KMS-11 (cell line): ENCODE measurements around the gene CDA.

Experiments used
- H2AFZ ChIP-seq: fragments of 200-600 bp; sonication (generic); 2 replicates; pipeline ENCODE4 v1.6.1; 2016; ENCODE audit warnings: antibody characterized with exemption, mixed run types, low read depth
- H3K27ac ChIP-seq: fragments of 200-600 bp; sonication (generic); 2 replicates; pipeline ENCODE4 v1.6.1; 2016; ENCODE audit warnings: mild to moderate bottlenecking, mixed run types
- H3K27me3 ChIP-seq: fragments of 200-600 bp; sonication (generic); 2 replicates; pipeline ENCODE4 v1.6.1; 2017; ENCODE audit warnings: mild to moderate bottlenecking, low read depth, mixed run types, moderate library complexity; ENCODE audit not compliant: insufficient read depth
- H3K36me3 ChIP-seq: fragments of 200-600 bp; sonication (generic); 2 replicates; pipeline ENCODE4 v1.6.1; 2017; ENCODE audit warnings: mild to moderate bottlenecking, mixed run types; ENCODE audit not compliant: insufficient read depth
- H3K4me1 ChIP-seq: fragments of 200-600 bp; sonication (generic); 2 replicates; pipeline ENCODE4 v1.6.1; 2016; ENCODE audit warnings: mild to moderate bottlenecking, low read depth, mixed run types; ENCODE audit not compliant: poor library complexity, severe bottlenecking
- H3K4me2 ChIP-seq: fragments of 200-600 bp; sonication (generic); 2 replicates; pipeline ENCODE4 v1.7.0; 2016; ENCODE audit warnings: mild to moderate bottlenecking, mixed run types
- H3K4me3 ChIP-seq: fragments of 200-600 bp; sonication (generic); IDR thresholded peaks from 2 replicates; pipeline ENCODE4 v1.6.1; 2017; ENCODE audit warnings: low read depth, low read length, mixed read lengths; ENCODE audit not compliant: insufficient read depth
- H3K79me2 ChIP-seq: fragments of 200-600 bp; sonication (generic); 2 replicates; pipeline ENCODE4 v1.6.1; 2016; ENCODE audit warnings: low read depth, mixed run types; ENCODE audit not compliant: insufficient read depth
- H3K9ac ChIP-seq: fragments of 200-600 bp; sonication (generic); 2 replicates; pipeline ENCODE4 v1.6.1; 2016; ENCODE audit warnings: mild to moderate bottlenecking, mixed run types
- H4K20me1 ChIP-seq: fragments of 200-600 bp; sonication (generic); 2 replicates; pipeline ENCODE4 v1.6.1; 2016; ENCODE audit warnings: mild to moderate bottlenecking, mixed run types; ENCODE audit not compliant: insufficient read depth
- CTCF ChIP-seq: fragments of 200-600 bp; sonication (generic); conservative IDR thresholded peaks from 2 replicates; pipeline ENCODE4 v1.6.1; 2017; ENCODE audit warnings: low read depth, mild to moderate bottlenecking, antibody characterized with exemption, low read length, moderate library complexity, mixed read lengths

Gene CDA

GRCh38 chr1:20578062-20578461 is 10.8 kb upstream of the CDA start:
- no peaks in the 10 kb centered on the region for H3K36me3 ChIP-seq
- H3K27me3 ChIP-seq: peaks cover 30% of the 10 kb centered on the region; the same call in 1 of the 2 replicates
- no peak overlapping the region for H3K4me2 ChIP-seq
- H2AFZ ChIP-seq: no peak overlapping the region
- H3K9ac ChIP-seq: no peak overlapping the region
- H4K20me1 ChIP-seq: no peaks in the 10 kb centered on the region
- no peak for TF ChIP-seq CTCF
- no peak overlapping the region for H3K4me3 ChIP-seq
- no peaks in the 10 kb centered on the region for H3K79me2 ChIP-seq
- no peaks in the 10 kb centered on the region for H3K4me1 ChIP-seq
- H3K27ac ChIP-seq: no peak overlapping the region

- no peak overlapping the region for H2AFZ ChIP-seq
Measured at GRCh38 chr1:20578721-20579395, 10.0 kb upstream of the CDA start.

GRCh38 chr1:20584890-20585289 is 4.0 kb upstream of the CDA start:
- H2AFZ ChIP-seq: no peak overlapping the region
- H3K79me2 ChIP-seq: no peaks in the 10 kb centered on the region
- no peaks in the 10 kb centered on the region for H3K36me3 ChIP-seq
- no peaks in the 10 kb centered on the region for H3K4me1 ChIP-seq
- no peak overlapping the region for H3K4me3 ChIP-seq
- no peak overlapping the region for H3K9ac ChIP-seq
- no peak for TF ChIP-seq CTCF
- no peaks in the 10 kb centered on the region for H4K20me1 ChIP-seq
- H3K27me3 ChIP-seq: peaks cover 28% of the 10 kb centered on the region; the same call in 1 of the 2 replicates
- no peak overlapping the region for H3K4me2 ChIP-seq
- H3K27ac ChIP-seq: no peak overlapping the region

More at GRCh38 chr1:20578721-20579395, 10.0 kb upstream of the CDA start:
- H3K27me3 ChIP-seq: peaks cover 30% of the 10 kb centered on the region; the same call in 1 of the 2 replicates
- no peaks in the 10 kb centered on the region for H3K79me2 ChIP-seq
- no peak overlapping the region for H3K27ac ChIP-seq
- no peaks in the 10 kb centered on the region for H4K20me1 ChIP-seq
- TF ChIP-seq CTCF: no peak
- H3K4me3 ChIP-seq: no peak overlapping the region
- no peaks in the 10 kb centered on the region for H3K36me3 ChIP-seq
- H3K4me2 ChIP-seq: no peak overlapping the region
- H3K9ac ChIP-seq: no peak overlapping the region
- no peaks in the 10 kb centered on the region for H3K4me1 ChIP-seq

- H3K27ac ChIP-seq: no peak overlapping the region
- H3K9ac ChIP-seq: no peak overlapping the region
- no peaks in the 10 kb centered on the region for H3K4me1 ChIP-seq
- peaks cover 42% of the 10 kb centered on the region; the same call in 1 of the 2 replicates for H3K27me3 ChIP-seq
- no peak overlapping the region for H2AFZ ChIP-seq
- no peaks in the 10 kb centered on the region for H3K79me2 ChIP-seq
- H3K36me3 ChIP-seq: no peaks in the 10 kb centered on the region
- H3K4me3 ChIP-seq: no peak overlapping the region
- H4K20me1 ChIP-seq: no peaks in the 10 kb centered on the region
- no peak overlapping the region for H3K4me2 ChIP-seq
- TF ChIP-seq CTCF: no peak
Measured at GRCh38 chr1:20586953-20587660, 1.8 kb upstream of the CDA start.
